CD4-positive, alpha-beta T cell treated with Interleukin-15 for 4 hours (primary cell): ENCODE measurements around the gene WT1.
"Not testable (repeated sequence)": the region's sequence is repeated elsewhere in the genome, so short reads cannot be mapped to it uniquely, and the experiment has no call there.

ENCODE experiments used
- DNase-seq: peaks from one replicate; pipeline ENCODE4 v3.0.0-alpha.2; 2020; ENCODE audit warnings: low spot score

WT1 gene

GRCh38 chr11:32435511-32435941, at the start of gene WT1:
Gene WT1 (minus strand): TSS chr11:32435539.
- DNase-seq: no peak

DNA sequence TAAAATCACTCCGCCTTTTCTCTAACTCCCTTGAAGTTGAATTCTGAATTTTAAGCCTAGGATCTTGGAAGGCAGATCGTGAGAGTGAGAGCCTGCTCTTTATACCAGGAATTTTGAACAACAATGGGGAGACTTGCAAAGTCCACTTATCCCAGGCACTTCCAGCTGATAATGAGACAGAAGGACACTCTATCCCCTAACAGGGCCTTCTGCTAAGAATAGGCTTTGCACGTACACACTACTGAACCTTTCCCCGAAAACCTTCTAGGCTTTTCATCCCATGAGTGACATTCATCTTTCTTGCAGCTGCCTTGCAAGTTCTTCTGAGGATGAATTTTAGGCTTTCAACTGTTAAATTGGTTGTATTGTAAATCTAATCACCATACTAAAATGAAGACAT, 44.0 kb upstream of the WT1 start:
- DNase-seq: no peak

- DNase-seq: no peak
Measured at GRCh38 chr11:32478277-32478731, 43.0 kb upstream of the WT1 start.

DNA sequence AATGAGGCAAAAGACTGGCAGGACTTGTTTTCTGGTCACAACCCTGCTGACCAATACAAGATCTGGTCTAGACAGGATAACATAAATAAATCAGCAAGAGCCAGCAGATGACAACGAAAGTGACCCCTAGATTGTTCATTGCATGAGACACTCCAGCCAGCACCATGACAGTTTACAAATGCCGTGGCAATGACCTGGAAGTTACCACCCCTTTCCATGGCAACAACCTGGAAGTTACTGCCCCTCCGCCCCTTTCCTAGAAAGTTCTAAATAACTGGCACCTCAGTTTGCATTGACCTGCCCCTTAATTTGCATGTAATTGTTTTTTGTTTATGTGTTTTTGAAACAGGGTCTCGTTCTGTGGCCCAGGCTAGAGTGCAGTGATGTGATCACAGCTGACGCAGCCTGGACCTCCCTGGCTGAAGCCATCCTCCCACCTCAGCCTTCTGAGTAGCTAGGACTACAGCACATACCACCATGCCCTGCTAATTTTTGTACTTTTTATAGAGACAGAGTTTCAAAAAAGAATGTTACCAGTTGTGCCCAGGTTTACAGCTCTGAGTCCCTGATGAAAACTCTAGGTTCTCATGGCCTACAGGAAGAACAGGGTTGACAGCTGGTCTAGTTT, 38.1 kb upstream of the WT1 start:
- DNase-seq: no peak

DNA sequence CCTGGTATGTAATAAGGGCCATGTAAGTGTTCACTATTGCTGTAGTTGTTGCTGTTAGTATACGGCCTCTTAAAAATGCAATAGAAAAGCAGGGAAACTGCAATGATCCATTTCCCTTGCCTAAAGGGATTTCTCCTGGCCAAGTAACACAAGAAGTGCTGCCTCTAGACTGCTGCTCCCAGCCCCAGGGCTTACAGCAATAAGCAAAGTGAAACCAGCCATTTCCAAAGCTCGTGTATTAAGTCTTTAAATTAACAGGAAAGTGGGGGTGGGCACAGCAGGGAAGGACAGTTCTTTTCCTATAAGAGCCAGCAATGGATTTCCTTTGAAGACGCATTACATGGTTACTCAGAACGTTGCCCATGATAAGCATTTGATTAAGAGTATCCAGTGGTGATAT, 36.9 kb upstream of the WT1 start:
- no peak for DNase-seq

GRCh38 chr11:32471544-32471943, 36.2 kb upstream of the WT1 start:
- not testable (repeated sequence) for DNase-seq

DNA sequence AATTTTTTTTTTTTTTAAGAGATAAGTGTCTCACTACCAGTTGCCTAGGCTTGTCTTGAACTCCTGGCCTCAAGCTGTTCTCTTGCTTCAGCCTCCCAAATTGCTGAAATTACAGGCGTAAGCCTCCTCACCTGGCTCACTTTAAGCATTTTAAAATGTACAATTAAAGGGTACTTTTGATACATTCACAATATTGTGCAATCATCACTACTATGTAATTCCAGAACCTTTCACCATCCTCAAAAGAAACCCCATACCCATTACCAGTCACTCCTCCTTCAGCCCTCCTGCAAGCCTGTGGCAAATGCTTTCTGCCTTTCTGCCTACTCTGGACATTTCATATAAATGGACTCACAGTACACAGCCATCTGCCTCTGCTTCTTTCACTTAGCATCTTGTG, 34.5 kb upstream of the WT1 start:
- no peak for DNase-seq

DNA sequence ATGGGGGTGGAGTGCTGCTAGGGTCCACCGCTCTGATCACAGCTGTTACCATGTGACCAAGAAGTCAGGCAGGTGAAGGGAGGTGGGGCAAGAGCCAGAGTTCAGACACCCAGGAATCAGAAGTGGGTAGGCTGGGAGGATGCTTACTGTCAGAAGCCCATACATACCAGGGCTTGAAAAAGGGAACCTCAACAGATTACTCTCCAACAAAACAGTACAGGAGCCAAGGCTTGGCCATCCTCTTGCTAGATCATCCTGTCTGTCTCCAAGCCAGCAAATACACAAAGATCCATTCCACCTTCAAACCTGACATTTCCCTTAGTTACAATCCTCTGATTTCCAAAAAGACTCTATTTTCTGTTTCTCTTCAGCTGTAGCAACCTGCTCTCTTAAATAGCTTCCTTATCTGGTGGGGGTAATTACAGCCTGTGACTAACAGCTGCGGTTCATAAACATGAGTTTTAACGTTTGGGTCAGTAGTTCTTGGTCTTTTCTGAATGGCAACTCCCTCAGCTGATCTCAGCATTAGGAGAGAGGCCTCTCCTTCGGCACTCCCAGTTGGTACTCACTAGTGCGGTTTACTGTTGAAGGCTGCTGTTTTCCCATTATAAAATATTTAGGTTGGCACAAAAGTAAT, 31.1 kb upstream of the WT1 start:
- no peak for DNase-seq

DNA sequence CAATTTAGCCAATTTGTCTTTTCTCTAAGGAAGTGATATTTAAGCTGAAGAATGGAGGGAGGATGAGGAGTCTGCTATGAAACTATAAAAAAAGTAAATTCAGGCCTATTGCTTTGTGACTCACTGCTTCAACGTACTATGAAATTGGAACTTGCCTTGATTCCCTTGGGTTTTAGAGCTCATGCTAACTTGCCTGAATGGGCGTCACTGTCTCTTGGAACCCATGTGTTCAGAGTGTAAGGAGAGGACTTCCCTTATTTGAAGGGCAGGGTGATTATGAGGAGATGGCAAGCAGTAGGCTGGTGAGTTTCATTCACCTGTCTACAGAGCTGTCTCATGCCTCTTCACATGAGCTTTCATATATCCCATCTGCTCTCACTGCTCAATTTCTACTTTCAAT, 28.7 kb upstream of the WT1 start:
- no peak for DNase-seq

DNA sequence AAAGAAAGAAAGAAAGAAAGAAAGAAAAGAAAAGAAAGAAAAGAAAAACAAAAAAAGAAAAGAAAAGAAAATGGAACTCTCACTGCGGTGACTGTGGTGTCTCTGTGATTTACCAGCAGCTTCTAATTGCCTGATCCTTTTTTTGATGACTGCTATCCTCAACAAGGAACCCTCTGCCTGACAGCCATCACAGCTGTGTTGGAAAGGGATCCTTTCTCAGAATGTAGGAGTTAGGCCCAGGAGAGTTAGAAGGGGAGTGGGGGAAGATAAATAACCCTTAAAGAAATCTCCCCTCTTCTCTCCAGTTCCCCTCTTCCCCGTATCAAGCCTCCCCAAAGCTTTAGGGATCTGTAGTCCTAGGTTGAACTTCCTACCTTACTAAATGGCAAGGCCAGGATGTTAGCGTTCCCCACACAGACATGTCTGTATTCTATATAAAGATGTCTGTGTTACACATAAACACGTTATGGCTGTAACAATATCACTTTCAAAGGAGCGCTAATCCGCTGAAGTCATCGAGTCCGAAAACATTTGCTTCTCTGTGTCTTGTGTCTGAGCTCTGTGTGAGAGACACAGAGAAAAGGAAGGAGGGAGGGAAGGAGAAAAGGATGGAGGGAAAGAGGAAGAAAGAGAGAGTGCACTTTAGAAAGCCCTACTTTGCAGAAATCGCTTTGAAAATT, 26.8 kb upstream of the WT1 start:
- no peak for DNase-seq

DNA sequence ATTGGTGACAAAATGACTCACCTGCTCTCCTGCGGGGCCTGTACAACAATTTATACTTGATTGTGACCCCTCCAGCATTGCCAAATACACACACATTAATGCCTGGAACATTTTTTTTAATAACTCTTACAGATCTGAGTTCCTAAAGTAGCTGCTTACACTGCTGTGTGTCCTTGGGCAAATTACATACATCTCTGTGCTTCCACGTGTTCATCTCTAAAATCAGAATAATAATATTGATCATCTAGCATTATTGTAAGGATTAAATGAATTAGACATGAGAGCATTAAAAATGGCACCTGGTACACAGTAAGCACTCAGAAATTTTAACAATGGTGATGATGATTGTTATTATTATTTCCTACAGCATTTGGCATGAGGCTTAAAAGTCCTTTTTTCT, 21.5 kb upstream of the WT1 start:
- DNase-seq: no peak

GRCh38 chr11:32454993-32455392, 19.7 kb upstream of the WT1 start:
- no peak for DNase-seq

DNA sequence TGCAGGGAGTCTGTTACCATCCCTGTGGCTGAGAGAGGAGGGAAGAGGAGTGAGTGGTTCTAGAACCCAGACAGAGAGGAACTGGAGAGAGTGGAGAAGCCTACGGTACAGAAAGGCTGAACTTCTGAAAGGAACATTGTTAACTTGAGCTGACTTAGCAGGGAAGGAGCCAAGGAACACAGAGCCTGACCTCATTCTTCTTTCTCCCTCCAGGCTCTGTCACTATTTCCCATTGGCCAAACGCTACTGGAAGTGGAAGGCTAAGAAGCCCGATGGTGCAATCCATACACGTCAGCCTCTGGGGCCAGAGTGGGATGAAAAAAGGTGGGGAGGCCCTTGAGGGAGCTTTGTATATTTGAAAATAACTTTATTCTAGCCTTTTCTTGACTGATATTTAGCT, 16.5 kb upstream of the WT1 start:
- DNase-seq: no peak

DNA sequence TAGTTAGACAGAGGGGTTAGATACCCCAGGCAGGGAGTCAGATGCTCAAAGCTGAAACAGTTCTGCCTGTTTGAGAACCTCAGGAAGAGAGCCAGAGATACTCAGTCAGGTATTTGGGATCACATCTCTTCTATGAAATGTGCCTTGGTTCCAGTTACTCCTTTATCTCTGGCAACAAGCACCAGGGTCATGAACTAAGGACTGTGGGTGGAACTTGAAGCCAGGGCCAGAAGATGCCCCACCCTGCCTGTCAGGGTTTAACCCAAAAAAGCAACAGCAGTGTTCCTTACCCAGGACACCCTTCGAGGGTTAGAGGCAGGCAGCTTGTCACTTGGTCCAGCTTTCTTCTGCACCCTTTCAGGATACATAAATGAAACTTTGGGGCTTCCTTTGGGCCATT, 15.0 kb upstream of the WT1 start:
- no peak for DNase-seq

DNA sequence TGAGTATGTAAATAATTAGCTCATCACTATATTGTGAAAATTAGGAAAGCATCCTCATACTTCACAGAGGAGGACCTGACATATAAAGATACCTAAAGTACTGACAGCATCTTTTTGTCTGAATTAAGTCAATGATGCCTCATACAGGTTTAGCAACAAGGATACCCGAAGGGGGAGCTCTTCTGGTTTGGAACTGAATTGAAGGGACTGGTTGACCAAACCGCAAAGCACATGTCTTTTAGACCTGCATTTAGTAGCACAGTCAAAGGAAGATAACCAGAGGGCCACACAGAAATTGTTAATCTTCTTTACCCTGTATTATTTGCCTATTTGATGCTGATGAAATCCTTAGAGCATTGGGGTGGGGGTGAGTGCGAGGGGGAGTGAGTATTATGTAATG, 12.9 kb upstream of the WT1 start:
- DNase-seq: no peak

DNA sequence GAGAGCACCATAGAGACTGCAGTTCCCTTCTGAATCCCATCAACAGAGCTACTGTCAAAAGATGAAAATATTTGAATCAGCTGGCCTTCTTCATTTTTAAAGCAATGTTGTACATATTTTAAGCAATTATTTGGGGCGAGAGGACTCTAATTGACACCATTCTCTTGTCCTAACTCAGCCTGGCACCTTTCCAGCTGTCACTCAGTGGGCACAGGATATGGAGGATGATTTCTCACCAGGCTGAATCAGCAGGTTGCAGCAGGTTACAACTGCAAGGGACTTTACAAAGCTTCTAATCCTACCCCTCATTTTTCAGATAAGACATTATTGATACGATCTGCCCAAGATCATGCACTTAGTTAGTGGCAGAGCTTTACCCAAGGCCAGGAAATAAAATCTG, 11.9 kb upstream of the WT1 start:
- no peak for DNase-seq

DNA sequence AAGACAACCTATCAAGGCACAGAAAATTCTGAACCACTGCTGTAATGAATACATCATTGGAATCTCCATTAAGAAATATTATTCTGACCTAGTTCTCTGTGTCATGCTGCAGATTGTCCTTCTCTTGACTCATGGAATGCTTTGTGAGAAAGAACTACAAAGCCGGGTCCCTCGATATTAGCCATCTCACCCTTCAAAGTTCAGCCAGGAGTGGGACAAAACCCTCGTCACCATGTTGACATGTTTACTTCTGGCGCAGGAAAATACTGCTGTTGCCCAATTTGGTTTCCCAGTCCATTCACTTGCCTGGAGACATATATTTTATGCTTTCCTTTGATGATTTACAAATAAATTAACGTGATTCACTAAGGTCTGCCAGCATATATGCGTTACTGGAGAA, 10.9 kb upstream of the WT1 start:
- DNase-seq: no peak

- no peak for DNase-seq
Measured at GRCh38 chr11:32444186-32444585, 8.8 kb upstream of the WT1 start.

DNA sequence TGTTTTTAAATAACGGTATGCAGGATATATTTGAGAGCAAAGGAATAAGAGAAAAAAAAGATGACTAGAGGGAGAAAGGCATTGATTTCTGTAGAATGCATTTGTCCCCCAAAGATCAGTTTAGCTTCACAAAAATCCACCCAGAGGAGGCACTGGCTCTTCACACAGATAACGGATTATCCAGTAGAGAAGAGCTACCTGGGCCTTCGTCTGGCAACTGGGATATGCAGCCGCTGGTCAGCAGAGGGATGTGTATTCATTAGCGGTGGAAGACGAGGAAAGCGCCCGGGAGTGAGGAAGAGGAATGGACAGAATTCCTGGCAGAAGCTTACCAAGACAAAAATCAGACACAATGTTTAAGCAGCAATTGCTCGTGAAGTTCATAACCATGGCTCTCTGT, 5.6 kb upstream of the WT1 start:
- DNase-seq: no peak

DNA sequence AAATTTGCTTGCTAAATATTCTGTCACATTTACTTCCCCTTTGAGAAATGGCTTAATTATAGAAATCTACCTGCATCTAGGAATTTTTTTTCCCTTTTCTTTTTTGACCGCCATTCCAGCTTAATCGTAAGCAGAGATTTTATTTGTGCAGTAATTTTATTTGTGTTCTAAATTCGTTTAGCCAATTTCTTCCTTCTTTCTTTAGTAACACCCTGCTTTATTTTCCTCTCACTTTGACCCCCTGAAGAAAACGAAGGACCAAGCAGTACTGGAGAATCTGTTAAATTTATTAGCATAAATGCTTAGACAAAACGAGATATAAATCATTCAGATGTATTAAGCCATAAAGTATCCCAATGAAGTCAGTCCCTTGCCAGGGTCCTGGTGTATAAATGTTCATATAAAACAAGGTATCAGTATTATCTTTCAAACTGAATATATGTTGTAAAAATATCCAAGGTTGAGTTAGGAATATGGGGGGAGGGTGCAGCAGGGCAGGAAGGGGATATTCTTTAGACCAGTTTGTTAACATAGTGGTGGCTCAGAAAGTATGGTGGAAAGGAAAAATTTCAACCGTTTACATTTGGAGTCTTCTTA, 5.1 kb upstream of the WT1 start:
- no peak for DNase-seq

DNA sequence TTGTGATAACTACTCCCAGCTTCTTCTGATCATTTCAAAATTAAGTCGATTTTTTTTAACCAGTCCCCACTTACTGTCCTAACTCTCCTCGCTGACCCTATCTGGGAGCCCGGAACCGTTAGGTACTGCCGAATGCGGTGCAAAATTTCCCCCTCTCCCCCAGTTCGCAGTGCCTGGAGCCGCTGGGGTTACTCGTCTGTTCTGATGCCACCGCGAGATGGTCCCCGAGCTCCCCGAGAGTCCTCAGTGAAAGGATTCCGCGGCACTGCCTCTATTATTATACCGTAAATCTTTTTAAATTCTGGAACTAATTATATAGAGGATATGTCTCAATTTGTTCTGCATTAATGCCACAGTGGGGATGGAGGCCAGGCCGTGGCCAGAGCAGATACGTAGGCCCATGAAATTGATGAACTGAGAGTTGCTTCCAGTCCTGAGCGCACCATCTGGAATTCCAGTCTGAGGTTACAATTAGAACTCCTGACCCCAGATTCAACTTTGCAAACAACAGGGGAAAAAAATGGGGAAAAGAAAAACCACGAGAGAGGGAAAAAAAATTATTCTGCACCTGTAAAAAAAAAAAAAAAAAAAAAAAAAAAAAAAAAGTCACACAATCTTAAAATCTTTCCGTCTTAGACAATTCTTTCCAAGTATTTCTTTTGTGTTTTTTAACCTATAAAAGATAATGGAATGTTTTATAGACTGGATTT, 4.3 kb upstream of the WT1 start:
- DNase-seq: no peak

- no peak for DNase-seq
Measured at GRCh38 chr11:32438866-32439489, 3.6 kb upstream of the WT1 start.
